ENCODE results near the gene MPHOSPH6.

DNA sequence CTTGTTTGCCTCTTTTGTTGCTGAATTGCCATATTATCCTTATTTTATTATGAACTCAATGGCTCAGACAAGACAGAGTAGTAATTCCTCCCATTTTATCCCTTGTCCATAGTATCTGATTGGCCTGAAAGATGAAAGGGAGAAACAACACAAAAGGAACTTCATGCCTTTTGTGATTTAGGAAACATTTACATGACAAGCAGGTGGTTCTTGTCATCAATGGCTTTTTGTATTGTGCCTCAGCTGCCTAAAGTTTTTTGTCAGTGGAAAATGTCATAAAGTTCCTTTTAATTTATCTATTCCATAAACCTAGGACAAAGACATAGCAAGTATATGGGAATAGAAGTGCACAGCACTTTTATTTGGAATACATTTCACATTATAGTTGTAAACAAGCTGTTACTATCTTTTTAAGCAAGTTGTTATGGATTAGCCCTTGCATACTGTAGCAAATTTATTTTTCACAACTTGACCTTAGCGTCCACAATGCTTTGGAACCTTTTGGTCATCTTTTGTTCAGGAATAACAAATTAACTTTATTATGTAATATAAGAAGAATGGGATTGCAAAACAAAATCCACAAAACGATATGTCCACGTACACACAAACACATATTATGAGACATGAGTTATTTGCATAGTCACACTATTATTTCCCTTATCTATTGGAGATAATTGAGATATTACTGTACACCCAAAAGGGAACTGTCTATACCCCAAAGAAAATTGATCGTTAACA lies 12.4 kb upstream of the MPHOSPH6 start:
- TF ChIP-seq CTCF (IDR thresholded peaks at IDR 0.05) (no peak), POLR2A (IDR thresholded peaks at IDR 0.05) (no peak)
